SH-SY5Y (cell line): ENCODE results near the gene RBM33.

Source experiments
- GATA2 ChIP-seq: IDR thresholded peaks from 2 replicates; pipeline ENCODE4 v1.6.1; 2011; ENCODE audit warnings: mild to moderate bottlenecking, low read depth, low read length
- GATA3 ChIP-seq: IDR thresholded peaks from 2 replicates; pipeline ENCODE4 v1.6.1; 2011; ENCODE audit warnings: low read depth, mild to moderate bottlenecking, low read length, moderate library complexity

GRCh38 chr7:155597753-155598140 is 46.7 kb upstream of the RBM33 start:
- no peak for TF ChIP-seq GATA2
- TF ChIP-seq GATA3: no peak
